ENCODE results near the gene SCGB1A1.

- TF ChIP-seq POLR2A (IDR thresholded peaks at IDR 0.05; ENCODE audit: low read depth, low read length) = no peak
- no peak for TF ChIP-seq TAF1 (IDR thresholded peaks at IDR 0.05; ENCODE audit: low read depth, low read length)
- TF ChIP-seq POLR2AphosphoS5 (IDR thresholded peaks at IDR 0.05; ENCODE audit: low read depth, low read length) = no peak
Measured at GRCh38 chr11:62449451-62449851, 30.6 kb downstream of the SCGB1A1 start.

All from GM12891 (cell line).